Large intestine (tissue), 3 donors: ENCODE results near the gene SCTR. TPM values are rescaled to one million over a fixed set of nuclear protein-coding genes. Genes with fewer than 3 reads are reported as not detected.

ENCODE experiments used
- DNase-seq, 2 donors: peaks; one replicate each; pipeline versions ENCODE4 v3.0.0 to v3.0.0-alpha.2; 2013
- H3K27ac ChIP-seq: one replicate; pipeline ENCODE4 v1.5.1; 2013; ENCODE audit warnings: low read length
- H3K27me3 ChIP-seq: 2 replicates; pipeline ENCODE4 v1.6.1; 2013; ENCODE audit warnings: low read length; ENCODE audit not compliant: control insufficient read depth, insufficient read depth
- H3K36me3 ChIP-seq: 2 replicates; pipeline ENCODE4 v1.6.1; 2013; ENCODE audit warnings: low read length; ENCODE audit not compliant: control insufficient read depth, insufficient read depth
- H3K4me1 ChIP-seq: one replicate; pipeline ENCODE4 v1.6.1; 2013; ENCODE audit warnings: low read length; ENCODE audit not compliant: control insufficient read depth, insufficient read depth
- H3K4me3 ChIP-seq: one replicate; pipeline ENCODE4 v1.5.1; 2013; ENCODE audit warnings: low read length
- H3K9me3 ChIP-seq: one replicate; pipeline ENCODE4 v1.6.1; 2013; ENCODE audit warnings: mild to moderate bottlenecking, low read depth, low read length, moderate library complexity; ENCODE audit not compliant: control insufficient read depth
- WGBS: methylation state at CpG from one replicate; pipeline ENCODE4 v1.1.5; 2013; ENCODE audit warnings: low lambda C conversion rate; ENCODE audit not compliant: insufficient coverage; 5-methylcytosine and 5-hydroxymethylcytosine counted together
- polyA plus RNA-seq: library from polyadenylated mRNA; unstranded; fragments of 120-200 nt; gene quantifications from one replicate; pipeline ENCODE4 v1.2.1, GENCODE V29; 2013

SCTR gene
- polyA plus RNA-seq, 1 donor = 62.9 TPM

DNA sequence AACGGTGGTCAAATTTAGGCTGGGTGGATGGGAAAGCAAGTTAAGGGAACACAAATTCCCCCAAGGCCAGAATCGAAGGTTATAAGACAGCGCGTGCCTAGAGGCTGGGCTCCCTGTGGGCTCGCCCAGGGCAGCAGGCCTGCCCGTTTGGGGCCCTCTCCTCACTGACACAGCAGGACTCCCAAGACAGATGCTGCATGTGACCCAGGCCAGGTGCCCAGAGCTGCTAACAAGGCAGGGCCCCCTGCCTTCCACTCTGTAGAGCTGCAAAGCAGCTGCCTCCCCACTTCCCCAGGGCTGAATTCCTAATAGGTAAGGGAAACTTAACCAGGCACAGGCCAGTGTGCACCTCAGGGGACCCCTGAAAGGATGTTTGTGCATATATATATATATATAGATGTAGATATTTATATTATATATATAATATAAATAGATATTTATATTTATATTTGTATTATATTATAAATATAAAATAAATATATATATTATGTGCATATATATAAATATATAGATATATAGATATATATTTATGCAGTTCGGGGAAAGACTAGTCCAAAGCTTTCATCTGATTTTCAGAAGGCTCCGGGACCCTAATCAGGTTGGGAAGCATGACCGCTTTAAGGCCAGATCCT, 48.9 kb downstream of the SCTR start:
- H3K9me3 ChIP-seq = no peaks in the 10 kb centered on the region
- no peaks in the 10 kb centered on the region for H3K27me3 ChIP-seq
- DNase-seq = no peak
- H3K4me3 ChIP-seq = no peak overlapping the region
- H3K27ac ChIP-seq = no peak overlapping the region
- peaks cover 12% of the 10 kb centered on the region for H3K36me3 ChIP-seq
- 100% methylated on average over 1 of the region's 9 CpGs for WGBS
- H3K4me1 ChIP-seq = peaks cover 19% of the 10 kb centered on the region

DNA sequence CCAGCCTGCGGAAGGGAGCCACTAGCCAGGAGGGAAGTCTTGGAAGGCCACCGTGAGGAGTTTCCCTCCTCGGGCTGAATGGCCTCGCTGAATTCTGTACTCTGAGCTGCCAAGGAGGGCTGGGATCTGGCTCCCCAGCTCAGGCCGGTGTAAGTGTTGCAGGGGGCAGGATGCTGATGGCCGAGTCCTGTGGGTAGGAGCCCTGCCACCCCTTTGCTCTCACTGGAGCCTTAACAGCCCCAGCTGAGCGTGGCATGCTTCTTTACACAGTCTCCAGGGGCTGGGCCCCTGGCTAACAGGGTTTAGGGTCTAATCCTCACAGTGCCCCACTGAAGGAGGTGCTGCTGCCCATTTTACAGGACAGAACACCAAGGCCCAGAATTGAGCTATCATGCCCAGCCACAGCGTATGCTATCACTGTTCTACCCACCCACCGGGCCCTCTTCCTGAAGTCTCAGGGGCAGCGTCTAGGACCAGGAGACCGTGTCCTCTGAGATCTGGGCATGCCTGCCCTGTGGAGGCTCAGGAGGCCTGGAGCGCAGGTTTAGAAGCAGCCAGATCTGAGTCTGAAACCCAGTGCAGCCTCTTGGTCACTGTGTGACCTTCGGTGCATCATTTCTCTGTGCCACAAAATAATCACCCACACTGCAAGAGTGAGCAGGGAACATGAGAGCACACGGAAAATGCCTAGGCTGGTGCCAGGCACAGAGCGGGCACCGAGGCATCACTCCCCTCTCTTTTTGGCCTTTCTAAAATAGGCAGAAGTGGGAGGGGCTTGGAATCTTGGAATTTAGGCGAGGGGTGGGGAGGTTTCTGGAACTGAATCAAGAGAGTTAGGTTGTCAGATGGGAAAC, 49.7 kb downstream of the SCTR start:
- DNase-seq = no peak
- Histone ChIP-seq H3K4me3 (no peak overlapping the region), H3K27me3 (no peaks in the 10 kb centered on the region), H3K27ac (no peak overlapping the region), H3K9me3 (no peaks in the 10 kb centered on the region), H3K4me1 (peaks cover 19% of the 10 kb centered on the region), H3K36me3 (peaks cover 12% of the 10 kb centered on the region)
- WGBS = 88% methylated on average over 1 of the region's 17 CpGs

DNA sequence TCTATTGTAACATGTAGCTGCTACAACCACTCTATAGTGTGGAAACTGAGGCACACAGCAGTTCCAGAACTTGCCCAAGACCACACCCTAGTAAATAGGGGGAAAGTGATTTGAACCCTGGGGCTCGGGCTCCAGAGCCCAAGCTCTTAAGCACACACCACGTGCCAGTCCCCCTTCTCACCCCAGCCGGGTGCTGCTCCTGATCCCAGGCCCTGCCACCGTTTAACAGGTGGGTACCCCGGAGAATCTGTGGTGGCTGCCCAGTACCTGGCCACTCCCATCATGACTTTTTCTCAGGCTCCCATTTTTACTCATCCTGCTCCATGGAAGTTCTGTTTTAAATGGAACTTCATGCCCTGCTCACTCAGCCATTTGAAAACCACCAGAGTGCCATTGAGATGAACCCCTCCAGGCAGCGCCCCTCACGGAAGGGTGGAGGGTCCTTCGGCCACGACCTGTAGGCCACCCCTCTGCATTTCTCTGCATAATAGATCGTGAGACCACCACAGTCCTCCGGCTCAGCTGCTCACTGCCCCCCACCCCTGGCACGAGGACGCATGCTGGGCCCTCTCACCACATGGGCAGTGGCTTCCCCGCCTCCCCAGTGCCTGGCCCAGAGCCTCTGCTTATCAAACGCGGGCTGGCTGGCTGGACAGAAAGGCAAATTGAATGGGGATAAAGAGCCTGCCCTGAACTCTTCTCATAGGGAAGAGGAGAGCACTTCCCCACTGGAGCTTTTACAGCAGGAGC, 50.5 kb downstream of the SCTR start:
- WGBS = no CpG with 5 or more reads among the region's 16 CpGs
- Histone ChIP-seq H3K9me3 (no peaks in the 10 kb centered on the region), H3K36me3 (peaks cover 14% of the 10 kb centered on the region), H3K4me1 (peaks cover 12% of the 10 kb centered on the region), H3K27ac (no peak overlapping the region), H3K4me3 (no peak overlapping the region), H3K27me3 (no peaks in the 10 kb centered on the region)
- no peak for DNase-seq

DNA sequence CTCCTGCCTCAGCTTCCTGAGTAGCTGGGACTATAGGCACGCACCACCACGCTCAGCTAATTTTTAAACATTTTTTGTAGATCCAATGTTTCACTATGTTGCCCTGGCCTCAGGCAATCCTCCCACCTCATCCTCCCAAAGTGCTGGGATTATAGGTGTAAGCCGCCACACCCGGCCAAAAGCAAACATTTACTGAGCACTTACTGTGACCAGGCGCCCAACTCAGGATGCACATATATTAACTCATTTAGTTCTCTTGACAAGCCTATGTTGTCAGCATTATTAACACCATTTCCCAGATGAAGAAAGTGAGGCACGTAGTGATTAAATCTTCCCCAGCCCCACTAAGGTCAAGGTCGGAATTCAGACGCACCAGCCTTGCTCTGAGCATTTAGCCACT, 51.5 kb downstream of the SCTR start:
- Histone ChIP-seq H3K27ac (no peak overlapping the region), H3K36me3 (peaks cover 17% of the 10 kb centered on the region), H3K27me3 (no peaks in the 10 kb centered on the region), H3K4me3 (no peak overlapping the region), H3K9me3 (no peaks in the 10 kb centered on the region), H3K4me1 (peaks cover 5% of the 10 kb centered on the region)
- DNase-seq = no peak
- WGBS = 100% methylated on average over 2 of the region's 8 CpGs

DNA sequence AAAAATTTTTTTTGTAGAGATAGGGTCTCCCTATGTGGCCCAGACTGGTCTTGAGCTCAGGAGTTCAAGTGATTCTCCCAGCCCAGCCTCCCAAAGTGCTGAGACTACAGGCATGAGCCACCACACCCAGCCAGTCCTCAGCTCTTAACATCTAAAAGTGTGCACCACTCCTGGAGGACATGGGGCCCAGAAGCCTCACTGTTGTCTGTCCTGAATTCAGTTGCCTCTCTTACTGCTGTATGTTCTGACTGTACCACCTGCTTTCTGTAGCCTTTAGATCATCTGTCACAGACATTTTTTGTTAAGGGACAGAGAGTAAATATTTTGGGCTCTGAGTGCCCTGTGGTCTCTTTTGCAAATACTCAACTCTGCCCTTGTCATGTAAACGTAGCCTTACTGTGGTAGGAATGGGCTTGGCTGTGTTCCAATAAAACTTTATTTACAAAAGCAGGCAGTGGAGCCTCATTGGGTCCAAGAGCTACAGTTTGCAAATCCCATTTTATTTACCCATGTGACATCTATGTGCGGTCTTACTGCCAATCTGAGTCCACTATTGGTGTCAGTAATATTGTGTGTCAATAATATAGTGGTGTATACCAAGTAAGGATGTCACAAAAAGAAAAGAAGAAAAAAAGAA, 54.5 kb downstream of the SCTR start:
- WGBS = no CpG with 5 or more reads among the region's 2 CpGs
- Histone ChIP-seq H3K4me1 (no peaks in the 10 kb centered on the region), H3K4me3 (no peak overlapping the region), H3K9me3 (no peaks in the 10 kb centered on the region), H3K27me3 (no peaks in the 10 kb centered on the region), H3K36me3 (peaks cover 21% of the 10 kb centered on the region), H3K27ac (no peak overlapping the region)
- no peak for DNase-seq

DNA sequence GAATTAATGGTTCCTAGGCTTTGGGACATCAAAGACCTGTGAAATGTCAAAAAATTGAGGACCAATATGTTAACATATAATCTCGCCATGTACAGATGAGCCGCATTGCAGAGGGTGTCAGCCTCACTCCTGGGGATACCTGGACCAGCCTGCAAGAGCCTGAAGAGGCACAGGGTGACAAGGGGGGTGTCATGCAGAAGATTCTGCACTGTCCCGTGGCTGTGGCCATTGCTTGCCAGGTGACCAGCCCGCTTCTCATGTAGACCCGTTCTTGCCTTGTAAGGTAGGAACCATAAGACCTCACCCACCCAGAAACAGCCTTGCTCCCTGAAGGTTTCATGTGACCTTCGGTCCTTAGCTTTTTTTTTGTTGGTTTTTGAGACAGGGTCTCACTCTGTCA, 55.2 kb downstream of the SCTR start:
- no peak for DNase-seq
- Histone ChIP-seq H3K4me3 (no peak overlapping the region), H3K27ac (no peak overlapping the region), H3K36me3 (peaks cover 21% of the 10 kb centered on the region), H3K9me3 (no peaks in the 10 kb centered on the region), H3K27me3 (no peaks in the 10 kb centered on the region), H3K4me1 (no peaks in the 10 kb centered on the region)
- no CpG with 5 or more reads among the region's 6 CpGs for WGBS

DNA sequence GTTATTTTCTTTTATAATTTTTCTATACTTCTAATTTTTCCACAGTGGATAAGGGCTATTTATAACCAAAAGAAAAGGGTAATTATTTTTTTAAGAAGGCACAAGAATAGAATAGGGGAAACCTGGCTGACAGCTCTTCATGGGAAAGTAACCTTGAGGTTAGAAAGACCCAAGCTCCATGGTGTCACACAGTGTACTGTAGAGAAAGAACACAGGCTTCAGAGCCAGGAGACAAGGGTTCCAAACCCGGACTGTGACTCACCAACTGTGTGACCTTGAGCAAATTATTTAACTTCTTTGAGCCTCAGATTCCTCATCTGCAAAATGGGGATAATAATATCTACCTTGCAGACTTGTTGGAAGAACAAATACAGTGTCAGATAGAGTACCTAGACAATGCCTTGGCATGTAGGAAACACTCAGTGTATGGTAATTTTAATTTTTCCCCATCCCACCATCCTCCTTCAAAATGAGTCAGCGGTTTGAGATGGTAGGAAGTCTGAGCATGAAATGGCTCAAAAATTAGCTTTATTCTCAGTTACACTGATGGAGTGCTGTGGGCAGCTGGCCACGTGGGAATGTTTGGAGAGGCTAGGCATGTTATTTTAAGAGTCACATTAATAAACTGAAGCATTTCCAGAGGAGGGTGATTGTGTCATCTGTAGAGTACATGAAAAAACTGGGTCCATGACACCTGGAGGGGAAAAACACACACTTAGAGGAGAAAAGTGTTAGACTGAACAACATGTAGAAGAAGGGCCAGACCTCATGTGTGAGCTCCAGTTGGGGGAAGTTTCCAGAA, 55.9 kb downstream of the SCTR start:
- Histone ChIP-seq H3K36me3 (peaks cover 23% of the 10 kb centered on the region), H3K4me3 (no peak overlapping the region), H3K27me3 (no peaks in the 10 kb centered on the region), H3K27ac (no peak overlapping the region), H3K4me1 (no peaks in the 10 kb centered on the region), H3K9me3 (no peaks in the 10 kb centered on the region)
- DNase-seq = no peak
- WGBS = no CpG with 5 or more reads among the region's 3 CpGs

DNA sequence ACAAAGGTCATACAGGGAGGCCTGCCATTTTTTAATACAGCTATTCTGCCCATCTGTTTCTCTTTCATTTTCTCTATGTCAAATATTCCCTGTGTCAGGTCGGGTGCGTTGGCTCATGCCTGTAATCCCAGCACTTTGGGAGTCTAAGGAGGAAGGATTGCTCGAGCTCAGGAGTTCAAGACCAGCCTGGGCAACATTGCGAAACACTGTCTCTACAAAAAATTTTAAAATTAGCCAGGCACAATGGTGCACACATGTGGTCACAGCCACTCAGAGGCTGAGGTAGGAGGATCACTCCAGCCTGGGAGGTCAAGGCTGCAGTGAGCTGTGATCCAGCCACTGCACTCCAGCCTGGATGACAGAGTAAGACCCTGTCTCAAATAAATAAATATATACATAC, 57.9 kb downstream of the SCTR start:
- Histone ChIP-seq H3K9me3 (no peaks in the 10 kb centered on the region), H3K27ac (no peak overlapping the region), H3K4me1 (no peaks in the 10 kb centered on the region), H3K4me3 (no peak overlapping the region), H3K36me3 (peaks cover 24% of the 10 kb centered on the region), H3K27me3 (no peaks in the 10 kb centered on the region)
- WGBS = no CpG with 5 or more reads among the region's 4 CpGs
- DNase-seq = no peak

DNA sequence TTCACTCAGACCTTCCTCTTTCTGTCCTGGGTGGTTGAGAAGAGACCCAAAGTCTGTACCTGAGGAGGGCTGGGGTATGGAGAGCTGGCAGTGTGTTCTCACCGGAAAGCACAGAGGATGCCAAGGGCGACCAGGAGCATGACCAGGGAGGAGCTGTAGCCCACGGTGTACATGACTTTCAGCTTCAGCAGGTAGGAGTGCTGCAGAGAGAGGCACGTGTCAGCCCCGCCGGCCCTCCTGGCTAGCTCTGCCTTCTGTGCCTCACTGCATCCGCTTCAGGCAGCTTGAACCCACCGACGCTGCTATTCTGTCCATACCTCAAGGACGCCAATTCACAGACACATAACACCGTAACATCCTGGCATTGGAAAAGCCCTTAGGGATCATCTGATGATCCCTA, 58.6 kb downstream of the SCTR start:
- no CpG with 5 or more reads among the region's 11 CpGs for WGBS
- Histone ChIP-seq H3K4me1 (no peaks in the 10 kb centered on the region), H3K27me3 (no peaks in the 10 kb centered on the region), H3K27ac (no peak overlapping the region), H3K9me3 (no peaks in the 10 kb centered on the region), H3K4me3 (no peak overlapping the region), H3K36me3 (peaks cover 25% of the 10 kb centered on the region)
- no peak for DNase-seq
